HepG2 (cell line): ENCODE data around the gene RPL3. TPM values are rescaled to one million over a fixed set of nuclear protein-coding genes. Genes with fewer than 3 reads are reported as not detected.

Source experiments
- ATAC-seq: fragments of 200-7000 bp; cut with Tn5 transposase; 3 replicates; pipeline ENCODE4 v1.9.1; 2020; ENCODE audit warnings: mild to moderate bottlenecking, moderate library complexity
- BruUV-seq: library from RNA; stranded (reverse); fragments of 400-500 nt; replicated peaks from 2 replicates; lab custom pipeline; 2021; lab: Mats Ljungman, UMichigan
- CTCF ChIA-PET: fragments of 300-600 bp; formaldehyde crosslinking; extraction: SDS; loops from one replicate; lab custom pipeline; 2021; ENCODE audit warnings: low total read pairs, inconsistent platforms, low intra/inter-chr PET ratio; lab: Yijun Ruan, JAX
- POLR2A ChIA-PET: fragments of 350-600 bp; sonication (Branson Sonifier 250); formaldehyde crosslinking; loops from one replicate; lab custom pipeline; 2020; ENCODE audit warnings: antibody characterized with exemption, inconsistent platforms; lab: Yijun Ruan, JAX
- DNase-seq: peaks from one replicate; pipeline ENCODE4 v3.0.0-alpha.2; 2015; ENCODE audit warnings: low spot score
- FAIRE-seq: peaks from 3 replicates; lab custom pipeline; 2011; peaks lifted over from hg19 to GRCh38; lab: Jason Lieb, UNC
- H2AFZ ChIP-seq: one replicate; pipeline ENCODE4 v1.6.1; 2011; ENCODE audit warnings: low read length, inconsistent platforms
- H3K27ac ChIP-seq: fragments of 300-600 bp; 3 replicates; pipeline ENCODE4 v1.8.0; 2011; ENCODE audit warnings: mixed run types, mild to moderate bottlenecking, mixed read lengths, low read length, inconsistent platforms; ENCODE audit not compliant: insufficient read depth; ENCODE audit errors: extremely low read length
- H3K27me3 ChIP-seq, 2 experiments: fragments of 200-600 bp in 1 of 2; 2 replicates in 1 of 2; 3 replicates in 1 of 2; pipeline versions ENCODE4 v1.6.0 to v1.8.0; 2011; ENCODE audit warnings: low read length in 2 of 2, mild to moderate bottlenecking in 2 of 2, moderate library complexity in 2 of 2, inconsistent platforms in 1 of 2; ENCODE audit not compliant: insufficient read depth in 2 of 2, control insufficient read depth in 1 of 2
- H3K36me3 ChIP-seq, 2 experiments: fragments of 200-600 bp in 1 of 2; replicated peaks in 1 of 2; 2 replicates in 1 of 2; 3 replicates in 1 of 2; pipeline versions ENCODE4 v1.5.1 to v1.8.0; 2011; ENCODE audit warnings: low read length in 2 of 2, inconsistent platforms in 1 of 2; ENCODE audit not compliant: insufficient read depth in 2 of 2, control insufficient read depth in 1 of 2
- H3K4me1 ChIP-seq: 2 replicates; pipeline ENCODE4 v1.5.1; 2012; ENCODE audit warnings: low read length, inconsistent platforms; ENCODE audit not compliant: insufficient read depth
- H3K4me2 ChIP-seq: 2 replicates; pipeline ENCODE4 v1.6.0; 2011; ENCODE audit warnings: low read depth, low read length, inconsistent platforms
- H3K4me3 ChIP-seq, 3 experiments: fragments of 200-600 bp in 1 of 3; sonication (generic), shearing (Covaris generic) in 1 of 3; replicated peaks in 1 of 3; 2 replicates each; pipeline ENCODE4 v1.5.1; 2011 to 2016; ENCODE audit warnings: low read length in 3 of 3, inconsistent platforms in 2 of 3, low read depth in 2 of 3, mild to moderate bottlenecking in 2 of 3, control low read depth in 1 of 3, mixed read lengths in 1 of 3; ENCODE audit not compliant: insufficient read depth in 1 of 3
- H3K79me2 ChIP-seq: one replicate; pipeline ENCODE4 v1.6.1; 2011; ENCODE audit warnings: low read length, inconsistent platforms; ENCODE audit not compliant: insufficient read depth
- H3K9ac ChIP-seq: 2 replicates; pipeline ENCODE4 v1.6.0; 2011; ENCODE audit warnings: mild to moderate bottlenecking, low read depth, low read length, inconsistent platforms; ENCODE audit not compliant: insufficient read depth
- H3K9me3 ChIP-seq: 2 replicates; pipeline ENCODE4 v1.5.1; 2012; ENCODE audit warnings: mild to moderate bottlenecking, low read length
- H4K20me1 ChIP-seq: 2 replicates; pipeline ENCODE4 v1.6.0; 2011; ENCODE audit warnings: inconsistent platforms, mild to moderate bottlenecking, low read length, moderate library complexity; ENCODE audit not compliant: insufficient read depth
- ADNP ChIP-seq: sonication (generic); formaldehyde crosslinking; IDR thresholded peaks from 2 replicates; pipeline ENCODE4 v1.4.0; 2020; ENCODE audit warnings: missing genetic modification reagents
- AGO2 ChIP-seq: fragments of 200-400 bp; formaldehyde crosslinking; optimal IDR thresholded peaks from 2 replicates; pipeline ENCODE3; 2017; ENCODE audit warnings: mild to moderate bottlenecking, low read depth, low read length, moderate library complexity
- CTCF ChIP-seq: sonication (generic); formaldehyde crosslinking; IDR thresholded peaks from 2 replicates; pipeline ENCODE4 v1.5.0; 2020; ENCODE audit warnings: mild to moderate bottlenecking, missing genetic modification reagents, moderate library complexity
- MLLT10 ChIP-seq: sonication (generic); formaldehyde crosslinking; IDR thresholded peaks from 2 replicates; pipeline ENCODE4 v1.4.0; 2020; ENCODE audit warnings: missing genetic modification reagents
- PRDM4 ChIP-seq: sonication (generic); formaldehyde crosslinking; IDR thresholded peaks from 2 replicates; pipeline ENCODE4 v1.9.0; 2021; ENCODE audit warnings: missing genetic modification reagents, borderline replicate concordance
- YY1 ChIP-seq: IDR thresholded peaks from 2 replicates; pipeline ENCODE4 v1.6.1; 2011; ENCODE audit warnings: low read length, low read depth, moderate library complexity, mild to moderate bottlenecking; ENCODE audit not compliant: insufficient read depth, insufficient replicate concordance
- ZNF296 ChIP-seq: sonication (generic); formaldehyde crosslinking; conservative IDR thresholded peaks from 2 replicates; pipeline ENCODE4 v1.5.0; 2020; ENCODE audit warnings: mild to moderate bottlenecking, missing genetic modification reagents
- ZNF326 ChIP-seq: sonication (generic); formaldehyde crosslinking; IDR thresholded peaks from 2 replicates; pipeline ENCODE4 v1.4.0; 2020; ENCODE audit warnings: missing genetic modification reagents, borderline replicate concordance
- ZNF441 ChIP-seq: sonication (generic); formaldehyde crosslinking; IDR thresholded peaks from 2 replicates; pipeline ENCODE4 v1.7.0; 2021; ENCODE audit warnings: missing genetic modification reagents, borderline replicate concordance
- ZNF703 ChIP-seq: sonication (generic); formaldehyde crosslinking; IDR thresholded peaks from 2 replicates; pipeline ENCODE4 v1.5.1; 2020; ENCODE audit warnings: missing genetic modification reagents, mild to moderate bottlenecking, moderate library complexity, borderline replicate concordance
- ZNF704 ChIP-seq: sonication (generic); formaldehyde crosslinking; IDR thresholded peaks from 2 replicates; pipeline ENCODE4 v1.8.1; 2023; ENCODE audit warnings: mild to moderate bottlenecking, inconsistent platforms, moderate library complexity, missing genetic modification reagents, borderline replicate concordance
- ZNF777 ChIP-seq: sonication (generic); formaldehyde crosslinking; IDR thresholded peaks from 2 replicates; pipeline ENCODE4 v1.4.0; 2020; ENCODE audit warnings: missing genetic modification reagents
- WGBS: methylation state at CpG from one replicate; pipeline ENCODE4 v1.1.6; 2017; ENCODE audit warnings: low lambda C conversion rate; 5-methylcytosine and 5-hydroxymethylcytosine counted together
- in situ Hi-C: cut with HindIII; loops from 2 replicates; pipeline ENCODE4 v1.10.0; 2017; ENCODE audit warnings: low pct_unique_long_range_greater_than_20kb; ENCODE audit not compliant: extremely low pct_ligation_motif_present
- intact Hi-C: fragments of 100-400 bp; cut with micrococcal nuclease; formaldehyde crosslinking; loops from one replicate; pipeline ENCODE4 v1.10.0; 2022; ENCODE audit not compliant: unreplicated experiment
- polyA plus RNA-seq, 8 experiments: library from polyadenylated mRNA; depleted of rRNA in 3 of 8; stranded (reverse) in 7 of 8; unstranded in 1 of 8; fragments of >200 nt; fragmentation: Illumina TruSeq in 4 of 8; extraction: Trizol in 4 of 8; gene quantifications; 2 replicates each; pipeline versions ENCODE4 v1.2.1 to v1.2.3, GENCODE V29; 2011 to 2016; ENCODE audit warnings: low read depth in 4 of 8, missing spikeins in 1 of 8, mixed read lengths in 1 of 8; ENCODE audit not compliant: insufficient read depth in 1 of 8
- total RNA-seq, 5 experiments: library from RNA; depleted of rRNA; stranded (reverse); fragments of >200 nt; fragmentation: Illumina TruSeq; extraction: Trizol; gene quantifications; 2 replicates each; pipeline ENCODE4 v1.2.3, GENCODE V29; 2016; ENCODE audit warnings: low read depth in 1 of 5

Gene RPL3
- total and polyA plus RNA-seq, 2 of the 13 experiments (the other 11 are each of a cell fraction or from before 2014, with no cell fraction given) = 1,051 to 3,279 TPM

- DNase-seq = no peak
- BruUV-seq = no TSS peak
- POLR2A ChIA-PET = interaction anchor here (0.7 to 3.6 kb wide), 8 partner anchors 8 to 50 kb away, joined by 3 to 21 read pairs (median 6); partner anchors contain the start of genes PDGFB and RPL3
- TF ChIP-seq CTCF (peak; percentile 47), ZNF703 (CRISPR knock-in tag) (no peak), ZNF777 (CRISPR knock-in tag) (0 out of 2 replicates have a peak, but pooled peaks have one; percentile 4), AGO2 (no peak), MLLT10 (CRISPR knock-in tag) (no peak), ZNF326 (CRISPR knock-in tag) (no peak), PRDM4 (CRISPR knock-in tag) (no peak), ADNP (CRISPR knock-in tag) (no peak), YY1 (no peak), ZNF296 (no peak), ZNF441 (no peak), ZNF704 (CRISPR knock-in tag) (no peak)
Measured at GRCh38 chr22:39291523-39291922, 27.9 kb downstream of the RPL3 start.

More at GRCh38 chr22:39291523-39291922, 27.9 kb downstream of the RPL3 start:
- Histone ChIP-seq H3K9me3 (no peaks in the 10 kb centered on the region), H4K20me1 (no peaks in the 10 kb centered on the region), H2AFZ (no peak overlapping the region), H3K27ac (no peak overlapping the region), H3K4me1 (peaks cover 89% of the 10 kb centered on the region), H3K79me2 (no peaks in the 10 kb centered on the region), H3K27me3 (peaks cover 5 to 13% of the 10 kb centered on the region in 2 experiments; a peak in 4 of 5 replicates), H3K4me2 (peak overlapping the region; percentile 44), H3K4me3 (no peak overlapping the region; a peak in 1 of 6 replicates), H3K9ac (no peak overlapping the region), H3K36me3 (no peaks in the 10 kb centered on the region)
- CTCF ChIA-PET = no interaction called here
- in situ Hi-C loops (no loop called here), intact Hi-C loops (loop anchor here (5.0 kb wide), 1 partner anchor 119 kb away; no protein-coding TSS in a partner anchor)
- FAIRE-seq (no peak), ATAC-seq (peak; percentile 5; the same call in 1 of the 3 replicates)
- 39% methylated on average over 4 of the region's 10 CpGs for WGBS
